Coronary artery (tissue), 2 donors: ENCODE measurements around the gene DUSP14.
"Not testable (repeated sequence)": the region's sequence is repeated elsewhere in the genome, so short reads cannot be mapped to it uniquely, and the experiment has no call there.

Experiments
- DNase-seq: peaks from one replicate; pipeline ENCODE4 v3.0.0-alpha.2; 2017; ENCODE audit warnings: low spot score
- H3K27ac ChIP-seq, 2 donors: fragments of 200-600 bp; sonication (generic); one replicate each; pipeline ENCODE4 v1.5.1; 2016 to 2019
- H3K4me3 ChIP-seq: fragments of 200-600 bp; sonication (generic); 2 replicates; pipeline ENCODE4 v1.5.1; 2016; ENCODE audit warnings: mild to moderate bottlenecking, moderate library complexity
- CTCF ChIP-seq: fragments of 200-600 bp; sonication (generic); IDR thresholded peaks from one replicate; pipeline ENCODE4 v1.5.1; 2019; ENCODE audit warnings: antibody characterized with exemption

The DUSP14 gene

GRCh38 chr17:37505333-37505732, 15.6 kb downstream of the DUSP14 start:
- DNase-seq, result no peak
- H3K27ac ChIP-seq, result no peak overlapping the region
- no peak overlapping the region for H3K4me3 ChIP-seq
- no peak for TF ChIP-seq CTCF

GRCh38 chr17:37506678-37507077, 17.0 kb downstream of the DUSP14 start:
- no peak for TF ChIP-seq CTCF
- H3K4me3 ChIP-seq, result no peak overlapping the region
- no peak overlapping the region for H3K27ac ChIP-seq
- no peak for DNase-seq

GRCh38 chr17:37507111-37507510, 17.4 kb downstream of the DUSP14 start:
- H3K4me3 ChIP-seq, result no peak overlapping the region
- H3K27ac ChIP-seq, result no peak overlapping the region
- DNase-seq, result no peak
- TF ChIP-seq CTCF, result no peak

DNA sequence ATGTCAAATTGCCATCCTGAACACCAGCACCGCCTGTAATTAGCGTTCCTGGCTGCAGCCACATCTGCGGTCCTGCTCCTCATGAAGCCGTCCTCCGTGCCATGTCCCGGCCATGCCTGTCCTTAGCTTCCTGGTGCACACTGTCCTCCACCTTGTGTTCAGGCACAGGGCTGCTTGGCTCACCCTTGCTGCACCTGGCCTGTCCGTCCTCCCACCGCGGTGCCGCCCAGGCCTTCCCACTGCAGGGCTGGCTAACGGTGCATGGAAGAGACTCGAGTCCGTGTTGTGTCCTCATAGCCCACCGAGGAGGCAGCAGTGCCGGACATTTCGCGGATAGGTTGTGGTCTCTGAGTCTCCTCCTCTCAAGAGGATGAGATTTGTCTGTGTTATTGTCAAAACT, 20.4 kb downstream of the DUSP14 start:
- no peak for DNase-seq
- TF ChIP-seq CTCF, result no peak
- H3K27ac ChIP-seq, result no peak overlapping the region
- no peak overlapping the region for H3K4me3 ChIP-seq

GRCh38 chr17:37511642-37512041, 22.0 kb downstream of the DUSP14 start:
- DNase-seq, H3K27ac ChIP-seq, H3K4me3 ChIP-seq: not testable (repeated sequence)

GRCh38 chr17:37512442-37513068, 22.9 kb downstream of the DUSP14 start:
- H3K4me3 ChIP-seq, result no peak overlapping the region

GRCh38 chr17:37513711-37514110, 24.0 kb downstream of the DUSP14 start:
- TF ChIP-seq CTCF, result no peak

More at GRCh38 chr17:37512442-37513068, 22.9 kb downstream of the DUSP14 start:
- H3K27ac ChIP-seq, result no peak overlapping the region
- DNase-seq, result no peak
- TF ChIP-seq CTCF, result no peak

More at GRCh38 chr17:37513711-37514110, 24.0 kb downstream of the DUSP14 start:
- Histone ChIP-seq H3K27ac (no peak overlapping the region), H3K4me3 (no peak overlapping the region)
- no peak for DNase-seq
